ENCODE data around the gene ETV2.

GRCh38 chr19:35628565-35629331, 12.8 kb upstream of the ETV2 start, which contains the start of gene RBM42:
- peak; percentile 32; the same call in 1 of the 2 replicates for TF ChIP-seq ELF4 (IDR thresholded peaks at IDR 0.05)
- no peak for TF ChIP-seq TARDBP (IDR thresholded peaks at IDR 0.05)
- no peak for TF ChIP-seq FOXK2 (IDR thresholded peaks at IDR 0.05)
- no peak; the same call in 1 of the 2 replicates for TF ChIP-seq LEF1 (IDR thresholded peaks at IDR 0.05; ENCODE audit: borderline replicate concordance)
- TF ChIP-seq FOXM1 (IDR thresholded peaks at IDR 0.05; ENCODE audit: borderline replicate concordance) = no peak
- TF ChIP-seq CTBP1 (IDR thresholded peaks at IDR 0.05; ENCODE audit: borderline replicate concordance) = no peak
- TF ChIP-seq SP1 (IDR thresholded peaks at IDR 0.05) = peak; percentile 62; the same call in 1 of the 2 replicates
- TF ChIP-seq HDGF (IDR thresholded peaks at IDR 0.05; ENCODE audit: borderline replicate concordance) = no peak
- TF ChIP-seq BHLHE40 (IDR thresholded peaks at IDR 0.05; ENCODE audit: borderline replicate concordance) = no peak
- peak; percentile 57 for TF ChIP-seq PKNOX1 (IDR thresholded peaks at IDR 0.05)
- TF ChIP-seq SUZ12 (IDR thresholded peaks at IDR 0.05) = no peak
